ENCODE data around the gene PARD3.

GRCh38 chr10:34682580-34682979 is 132.5 kb downstream of the PARD3 start:
- no peak for TF ChIP-seq CTCF (IDR thresholded peaks at IDR 0.05)
- no peak for TF ChIP-seq POLR2A (IDR thresholded peaks at IDR 0.05)
